ENCODE results near the gene GNS.

- TF ChIP-seq, protein P1, sequence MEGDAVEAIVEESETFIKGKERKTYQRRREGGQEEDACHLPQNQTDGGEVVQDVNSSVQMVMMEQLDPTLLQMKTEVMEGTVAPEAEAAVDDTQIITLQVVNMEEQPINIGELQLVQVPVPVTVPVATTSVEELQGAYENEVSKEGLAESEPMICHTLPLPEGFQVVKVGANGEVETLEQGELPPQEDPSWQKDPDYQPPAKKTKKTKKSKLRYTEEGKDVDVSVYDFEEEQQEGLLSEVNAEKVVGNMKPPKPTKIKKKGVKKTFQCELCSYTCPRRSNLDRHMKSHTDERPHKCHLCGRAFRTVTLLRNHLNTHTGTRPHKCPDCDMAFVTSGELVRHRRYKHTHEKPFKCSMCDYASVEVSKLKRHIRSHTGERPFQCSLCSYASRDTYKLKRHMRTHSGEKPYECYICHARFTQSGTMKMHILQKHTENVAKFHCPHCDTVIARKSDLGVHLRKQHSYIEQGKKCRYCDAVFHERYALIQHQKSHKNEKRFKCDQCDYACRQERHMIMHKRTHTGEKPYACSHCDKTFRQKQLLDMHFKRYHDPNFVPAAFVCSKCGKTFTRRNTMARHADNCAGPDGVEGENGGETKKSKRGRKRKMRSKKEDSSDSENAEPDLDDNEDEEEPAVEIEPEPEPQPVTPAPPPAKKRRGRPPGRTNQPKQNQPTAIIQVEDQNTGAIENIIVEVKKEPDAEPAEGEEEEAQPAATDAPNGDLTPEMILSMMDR (IDR thresholded peaks at IDR 0.05; ENCODE audit: low read depth, low read length, missing input control): no peak
- TF ChIP-seq RXRA (IDR thresholded peaks at IDR 0.05) (no peak), JUND (IDR thresholded peaks at IDR 0.05) (no peak), HNF4G (IDR thresholded peaks at IDR 0.05) (no peak), REST (IDR thresholded peaks at IDR 0.05) (no peak), GABPA (IDR thresholded peaks at IDR 0.05 in 1 of 2, conservative IDR thresholded peaks at IDR 0.05 in 1 of 2) (no peak), FOXA2 (IDR thresholded peaks at IDR 0.05) (no peak), EGR1 (IDR thresholded peaks at IDR 0.05; ENCODE audit: low read depth in 2 of 2) (no peak)
Observed at GRCh38 chr12:64679487-64680001, 79.7 kb downstream of the GNS start.

Data from liver (tissue), 3 donors.